ENCODE results near the gene TCF3.

DNA sequence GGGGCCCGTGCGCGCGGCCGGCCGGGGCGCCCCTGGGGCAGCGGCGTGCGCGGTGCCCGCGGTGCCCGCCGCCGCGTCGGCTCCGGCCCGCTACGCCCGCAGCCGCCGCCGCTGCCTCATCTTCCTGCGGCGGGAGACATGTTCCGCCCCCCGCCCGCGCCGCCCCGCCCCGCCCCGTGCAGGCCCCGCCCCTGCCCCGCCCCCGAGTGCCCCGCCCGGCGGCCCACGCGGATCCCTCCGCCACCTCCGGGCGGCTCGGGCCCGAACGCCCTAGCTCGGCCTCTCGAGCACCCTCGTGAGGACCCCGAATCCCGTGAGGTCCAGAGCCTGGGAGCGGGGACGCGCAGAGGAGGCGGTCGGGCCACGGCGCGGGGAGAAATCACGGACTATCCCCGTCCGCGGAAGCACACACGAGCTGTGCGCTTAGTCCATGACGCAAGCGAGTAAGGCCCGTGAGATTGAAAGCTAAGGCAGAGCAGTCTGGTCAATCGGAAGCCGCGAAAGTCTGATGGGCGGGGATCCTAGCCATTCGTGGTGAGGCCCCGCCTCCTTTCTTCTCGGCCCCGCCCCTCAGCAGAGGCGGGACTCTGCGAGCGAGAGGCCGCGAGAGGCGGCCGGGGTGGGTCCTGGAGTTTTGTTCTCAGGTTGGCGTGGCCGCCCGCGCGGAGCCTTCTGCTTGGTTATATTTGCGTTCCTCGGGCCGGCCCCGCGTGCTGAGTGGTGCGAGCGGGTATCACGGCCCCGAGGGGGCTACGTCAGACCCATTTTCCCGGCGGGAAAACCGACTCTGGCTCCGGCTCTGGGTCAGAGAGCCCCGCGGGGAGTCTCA lies at the start of gene TCF3:
- TF ChIP-seq, protein P1, sequence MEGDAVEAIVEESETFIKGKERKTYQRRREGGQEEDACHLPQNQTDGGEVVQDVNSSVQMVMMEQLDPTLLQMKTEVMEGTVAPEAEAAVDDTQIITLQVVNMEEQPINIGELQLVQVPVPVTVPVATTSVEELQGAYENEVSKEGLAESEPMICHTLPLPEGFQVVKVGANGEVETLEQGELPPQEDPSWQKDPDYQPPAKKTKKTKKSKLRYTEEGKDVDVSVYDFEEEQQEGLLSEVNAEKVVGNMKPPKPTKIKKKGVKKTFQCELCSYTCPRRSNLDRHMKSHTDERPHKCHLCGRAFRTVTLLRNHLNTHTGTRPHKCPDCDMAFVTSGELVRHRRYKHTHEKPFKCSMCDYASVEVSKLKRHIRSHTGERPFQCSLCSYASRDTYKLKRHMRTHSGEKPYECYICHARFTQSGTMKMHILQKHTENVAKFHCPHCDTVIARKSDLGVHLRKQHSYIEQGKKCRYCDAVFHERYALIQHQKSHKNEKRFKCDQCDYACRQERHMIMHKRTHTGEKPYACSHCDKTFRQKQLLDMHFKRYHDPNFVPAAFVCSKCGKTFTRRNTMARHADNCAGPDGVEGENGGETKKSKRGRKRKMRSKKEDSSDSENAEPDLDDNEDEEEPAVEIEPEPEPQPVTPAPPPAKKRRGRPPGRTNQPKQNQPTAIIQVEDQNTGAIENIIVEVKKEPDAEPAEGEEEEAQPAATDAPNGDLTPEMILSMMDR (IDR thresholded peaks at IDR 0.05) = no peak
- TF ChIP-seq POLR2A (IDR thresholded peaks at IDR 0.05) = peak in 1 of 2 donors; percentile 56
